HepG2 (cell line): ENCODE data around the gene CD300H.

ENCODE experiments used
- EZH2 ChIP-seq: conservative IDR thresholded peaks from 2 replicates; pipeline ENCODE4 v1.6.1; 2012; ENCODE audit warnings: mild to moderate bottlenecking, low read depth, low read length, moderate library complexity
- GABPB1 ChIP-seq: IDR thresholded peaks from 2 replicates; pipeline ENCODE4 v1.6.1; 2016; ENCODE audit warnings: mild to moderate bottlenecking, missing genetic modification reagents, moderate library complexity, missing compliant biosample characterization
- ZFP36 ChIP-seq: fragments of 150-350 bp; IDR thresholded peaks from 2 replicates; pipeline ENCODE4 v1.6.1; 2018; ENCODE audit warnings: borderline replicate concordance, low read length, low read depth; ENCODE audit not compliant: partially characterized antibody
- ZNF12 ChIP-seq: sonication (generic); formaldehyde crosslinking; IDR thresholded peaks from 2 replicates; pipeline ENCODE4 v1.5.0; 2020; ENCODE audit warnings: missing genetic modification reagents
- TF ChIP-seq, protein P1 (sequence below): sonication (generic); formaldehyde crosslinking; IDR thresholded peaks from 2 replicates; pipeline ENCODE4 v1.5.0; 2020; ENCODE audit warnings: mild to moderate bottlenecking, missing genetic modification reagents, moderate library complexity
- TF ChIP-seq, protein P2 (sequence below): IDR thresholded peaks from 2 replicates; pipeline ENCODE4 v1.6.1; 2012; ENCODE audit warnings: inconsistent platforms

DNA sequence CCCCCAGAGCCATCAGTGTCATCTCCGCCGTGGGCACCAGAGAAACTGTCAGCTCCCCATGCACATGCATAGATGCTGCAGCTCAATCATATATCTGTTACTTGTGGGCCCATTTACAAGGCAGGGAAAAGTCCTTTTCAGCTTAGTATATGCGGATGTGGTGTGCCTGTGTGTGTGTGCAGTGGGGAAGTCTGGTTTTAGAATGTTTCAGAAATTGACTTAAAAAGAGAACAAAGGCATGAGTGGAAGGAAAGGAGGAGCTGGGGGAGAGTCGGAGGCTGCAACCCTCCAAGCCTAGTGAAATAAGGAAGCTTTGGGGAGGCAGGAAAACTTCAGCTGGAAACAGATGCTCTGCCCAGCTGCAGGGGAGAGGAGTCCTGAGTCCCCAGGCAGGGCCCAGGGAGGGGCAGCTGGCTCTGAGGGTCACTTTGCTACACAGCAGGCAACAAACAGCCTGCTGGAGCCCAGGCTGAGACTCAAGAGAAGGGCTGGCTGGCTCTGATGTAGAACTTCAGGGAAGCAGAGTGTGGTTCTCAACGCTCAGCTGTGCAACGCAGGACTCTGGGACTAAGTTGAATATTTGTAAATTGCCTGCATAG is 35.8 kb upstream of the CD300H start:
- no peak for TF ChIP-seq EZH2
- TF ChIP-seq GABPB1: no peak
- TF ChIP-seq, protein P1, sequence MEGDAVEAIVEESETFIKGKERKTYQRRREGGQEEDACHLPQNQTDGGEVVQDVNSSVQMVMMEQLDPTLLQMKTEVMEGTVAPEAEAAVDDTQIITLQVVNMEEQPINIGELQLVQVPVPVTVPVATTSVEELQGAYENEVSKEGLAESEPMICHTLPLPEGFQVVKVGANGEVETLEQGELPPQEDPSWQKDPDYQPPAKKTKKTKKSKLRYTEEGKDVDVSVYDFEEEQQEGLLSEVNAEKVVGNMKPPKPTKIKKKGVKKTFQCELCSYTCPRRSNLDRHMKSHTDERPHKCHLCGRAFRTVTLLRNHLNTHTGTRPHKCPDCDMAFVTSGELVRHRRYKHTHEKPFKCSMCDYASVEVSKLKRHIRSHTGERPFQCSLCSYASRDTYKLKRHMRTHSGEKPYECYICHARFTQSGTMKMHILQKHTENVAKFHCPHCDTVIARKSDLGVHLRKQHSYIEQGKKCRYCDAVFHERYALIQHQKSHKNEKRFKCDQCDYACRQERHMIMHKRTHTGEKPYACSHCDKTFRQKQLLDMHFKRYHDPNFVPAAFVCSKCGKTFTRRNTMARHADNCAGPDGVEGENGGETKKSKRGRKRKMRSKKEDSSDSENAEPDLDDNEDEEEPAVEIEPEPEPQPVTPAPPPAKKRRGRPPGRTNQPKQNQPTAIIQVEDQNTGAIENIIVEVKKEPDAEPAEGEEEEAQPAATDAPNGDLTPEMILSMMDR (CRISPR knock-in tag): no peak
- TF ChIP-seq ZFP36: no peak
- TF ChIP-seq ZNF12 (CRISPR knock-in tag): no peak
- TF ChIP-seq, protein P2, sequence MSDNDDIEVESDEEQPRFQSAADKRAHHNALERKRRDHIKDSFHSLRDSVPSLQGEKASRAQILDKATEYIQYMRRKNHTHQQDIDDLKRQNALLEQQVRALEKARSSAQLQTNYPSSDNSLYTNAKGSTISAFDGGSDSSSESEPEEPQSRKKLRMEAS: no peak
